SH-SY5Y (cell line): Measurements from ENCODE around the gene CLRN3.

Experiments used
- GATA2 ChIP-seq: IDR thresholded peaks from 2 replicates; pipeline ENCODE4 v1.6.1; 2011; ENCODE audit warnings: mild to moderate bottlenecking, low read depth, low read length
- GATA3 ChIP-seq: IDR thresholded peaks from 2 replicates; pipeline ENCODE4 v1.6.1; 2011; ENCODE audit warnings: low read depth, mild to moderate bottlenecking, low read length, moderate library complexity

CLRN3 gene

DNA sequence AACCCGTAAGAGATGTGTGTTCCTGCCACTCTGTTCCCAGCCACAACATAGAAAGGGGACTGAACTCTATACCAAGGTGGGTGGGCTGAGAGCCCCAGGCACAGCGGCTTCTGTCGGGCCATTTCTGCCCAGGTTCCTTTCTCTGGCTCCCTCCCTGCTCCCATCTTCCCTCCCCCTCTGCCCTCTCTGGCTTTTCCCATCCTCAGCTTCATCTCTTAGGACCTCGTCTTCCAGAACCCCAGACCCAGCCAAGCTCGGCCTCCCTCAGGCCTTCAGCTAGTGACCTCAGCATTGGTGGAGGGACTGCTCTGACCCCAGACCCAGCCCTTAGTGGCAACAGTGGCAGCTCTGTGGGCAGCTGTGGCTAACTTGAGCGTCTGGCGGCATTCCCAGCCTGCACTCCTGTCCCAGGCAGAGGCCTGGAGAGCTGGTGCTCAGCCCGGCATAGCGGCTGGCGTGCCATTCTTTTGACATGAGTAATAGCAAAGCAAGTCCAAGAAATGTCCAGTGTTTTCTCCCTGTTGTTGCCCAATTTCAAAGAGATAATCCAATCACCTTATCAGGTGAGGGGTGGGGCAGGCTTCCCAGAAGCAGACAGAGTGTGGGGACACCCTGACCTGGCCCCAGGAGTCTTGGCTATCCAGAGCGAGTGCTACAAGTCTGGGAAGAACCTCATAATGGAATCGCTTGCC is 30.1 kb upstream of the CLRN3 start:
- TF ChIP-seq GATA3 (no peak), GATA2 (no peak)

- TF ChIP-seq GATA3 (no peak), GATA2 (no peak)
These were observed 29.5 kb upstream of the CLRN3 start for GRCh38 chr10:127922206-127922605.

DNA sequence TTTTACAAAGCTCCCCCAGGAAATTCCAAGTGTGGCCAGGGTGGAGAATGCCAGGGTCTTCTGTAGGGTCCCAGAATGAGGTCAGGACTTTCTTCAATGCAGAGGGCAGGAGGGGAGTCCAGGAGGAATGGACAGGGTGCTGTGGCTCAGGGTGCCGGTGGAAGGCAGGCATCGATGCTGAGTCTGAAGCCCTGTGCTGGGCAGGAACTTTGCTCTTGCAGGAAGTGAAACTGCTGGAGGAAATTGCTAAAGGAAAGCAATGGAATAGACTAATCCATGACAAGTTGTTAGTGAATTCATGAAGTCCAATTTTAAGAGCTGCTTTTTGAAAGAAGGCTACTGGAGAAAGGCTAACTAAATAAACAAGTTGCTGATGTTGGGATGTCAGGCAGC is 29.0 kb upstream of the CLRN3 start:
- TF ChIP-seq GATA3 = no peak

DNA sequence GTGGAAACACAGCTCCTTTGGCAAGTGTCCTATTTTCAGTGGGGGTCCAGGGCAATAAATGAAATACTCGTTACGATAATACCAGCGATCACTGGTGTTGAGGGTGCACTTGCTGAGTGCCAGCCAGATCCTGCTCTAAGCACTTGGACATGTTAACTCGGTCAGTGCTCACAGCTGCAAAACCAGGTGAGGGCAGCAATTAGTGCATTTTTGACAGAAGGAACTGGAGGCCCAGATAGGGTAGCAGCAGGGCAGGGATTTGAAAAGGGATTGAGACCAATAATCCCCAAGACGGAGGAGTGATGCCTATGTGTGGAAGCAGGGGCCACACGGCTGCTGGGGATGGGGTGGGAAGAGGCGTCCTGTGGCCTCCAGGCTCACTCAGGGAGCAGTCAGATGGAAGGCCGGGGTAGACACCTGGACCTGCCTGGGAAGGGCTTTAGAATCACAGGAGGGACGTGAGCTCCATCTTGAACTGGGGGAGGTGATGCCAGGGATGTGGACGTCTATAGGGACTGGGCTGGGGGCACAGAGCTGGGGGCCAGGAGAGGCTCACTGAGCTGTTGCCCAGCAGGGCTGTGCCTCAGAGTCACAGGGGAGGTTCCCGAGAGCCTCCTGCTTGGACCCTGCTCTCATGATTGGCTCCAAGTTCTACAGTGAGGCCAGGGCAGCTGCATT is 28.5 kb upstream of the CLRN3 start:
- TF ChIP-seq GATA2 = no peak
- no peak for TF ChIP-seq GATA3

DNA sequence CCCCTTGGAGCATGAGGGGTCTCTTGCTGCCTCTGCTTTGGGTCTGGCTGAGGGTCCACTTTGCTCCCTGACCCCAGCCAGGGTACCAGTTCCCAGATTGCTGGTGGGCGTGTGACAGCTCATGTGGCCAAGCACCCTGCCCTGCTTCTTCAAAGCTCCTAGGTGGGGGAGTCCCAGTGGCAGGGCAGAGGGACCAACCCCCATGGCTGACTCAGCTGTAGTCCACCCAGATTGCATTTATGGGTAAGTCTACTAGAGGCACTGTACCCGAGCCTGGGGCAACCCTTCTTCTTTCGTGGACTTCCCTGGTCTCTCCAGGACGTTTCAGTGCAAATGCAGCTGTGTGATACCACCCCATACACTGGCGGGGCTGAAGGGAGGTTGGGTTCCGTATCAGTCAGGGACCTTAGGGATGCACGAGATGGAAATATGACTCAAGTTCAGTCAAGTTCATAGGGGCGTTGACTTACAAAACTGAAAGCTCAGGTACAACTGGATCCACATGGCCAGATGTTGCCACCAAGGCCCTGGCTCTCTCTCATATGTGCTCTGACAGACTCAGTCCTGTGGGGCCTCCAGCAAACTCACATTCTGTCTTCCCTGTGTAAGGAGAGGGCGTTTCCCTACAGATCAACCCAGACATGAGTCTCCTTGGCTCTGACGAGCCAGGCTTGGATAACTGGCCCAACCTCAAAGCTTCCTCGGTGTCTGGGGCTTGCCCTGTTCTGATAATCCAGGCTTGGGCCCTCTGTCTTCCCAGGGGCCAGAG is 27.7 kb upstream of the CLRN3 start:
- no peak for TF ChIP-seq GATA2
- TF ChIP-seq GATA3 = no peak

DNA sequence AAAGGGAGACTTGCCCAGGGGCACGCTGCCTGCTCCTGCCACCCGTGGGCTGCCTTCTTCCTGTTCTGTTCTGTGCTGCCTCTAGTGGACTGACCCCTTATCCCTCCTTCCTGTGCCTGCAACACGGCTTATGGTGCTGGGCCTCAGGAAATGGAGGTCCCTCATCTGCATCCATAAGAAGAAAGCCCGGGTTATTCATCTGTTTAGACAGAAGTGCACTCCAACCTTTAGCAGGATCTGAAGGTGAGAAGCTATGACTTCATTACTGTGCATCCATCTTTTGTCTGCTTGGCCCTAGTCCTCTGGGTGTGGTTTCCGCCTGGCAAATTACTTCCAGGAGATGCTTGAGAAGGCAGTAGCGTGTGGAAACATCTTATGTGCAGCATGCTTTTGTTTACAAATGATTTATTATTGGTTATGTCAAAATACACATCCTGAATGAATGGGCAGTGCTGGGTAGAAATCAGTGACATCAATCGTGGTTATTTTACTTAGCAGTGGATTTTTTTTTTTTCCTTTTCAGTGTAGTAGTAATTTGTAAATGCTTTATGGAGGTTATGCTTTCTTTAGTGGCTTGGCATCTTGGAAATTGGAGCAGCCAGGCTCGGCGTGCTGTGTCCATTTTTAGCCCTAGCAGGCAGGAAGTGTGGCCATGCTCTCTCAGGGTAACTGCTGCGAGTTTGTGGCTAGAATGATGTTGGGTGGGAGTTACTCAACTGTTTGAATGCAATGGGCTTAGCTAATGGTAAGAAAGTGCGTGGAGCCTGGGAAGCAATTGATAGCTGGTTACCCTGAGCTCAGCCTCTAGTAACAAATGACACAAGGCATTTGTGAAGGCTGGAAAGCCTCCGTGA is 26.9 kb upstream of the CLRN3 start:
- TF ChIP-seq GATA2 (no peak), GATA3 (no peak)

DNA sequence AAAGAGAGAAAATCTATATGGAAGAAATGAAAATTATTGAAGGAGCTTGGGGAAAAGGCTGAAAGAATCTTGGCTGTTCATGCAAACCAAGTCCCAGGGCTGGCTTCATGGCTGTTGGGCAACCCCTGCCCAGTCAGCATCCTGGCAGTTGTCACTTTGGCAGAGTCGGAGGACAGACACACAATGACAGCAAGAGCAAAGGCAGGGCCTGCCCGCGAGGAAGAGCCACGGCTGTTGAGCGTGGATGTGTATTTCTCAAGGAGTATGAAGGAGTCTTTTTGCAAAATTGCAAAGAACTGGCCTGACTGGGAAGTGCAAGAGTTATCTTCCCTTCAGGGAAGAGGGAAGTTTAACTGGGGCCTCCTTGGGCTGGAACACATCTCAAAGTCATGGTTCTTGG is 25.8 kb upstream of the CLRN3 start:
- TF ChIP-seq GATA2 (no peak), GATA3 (no peak)

DNA sequence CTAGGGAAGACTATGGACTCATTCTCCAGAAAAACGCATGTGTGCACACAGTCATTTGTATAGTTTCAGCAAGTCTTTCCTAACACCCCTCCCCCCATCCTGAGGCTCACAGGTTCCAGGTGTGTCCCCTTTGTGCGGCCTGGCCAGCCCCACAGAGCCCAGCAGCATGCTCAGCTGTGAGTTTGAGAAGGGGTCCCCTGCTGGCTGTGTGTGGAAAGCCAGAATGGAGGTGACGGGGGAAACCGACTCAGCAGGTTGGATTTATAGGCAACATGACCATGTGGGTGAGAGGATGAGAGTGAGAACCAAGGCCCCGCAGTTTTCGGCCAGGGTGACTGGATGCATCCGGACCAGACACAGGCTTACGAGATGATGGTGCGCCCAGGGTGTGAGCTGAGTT is 24.1 kb upstream of the CLRN3 start:
- TF ChIP-seq GATA2 (no peak), GATA3 (no peak)

- no peak for TF ChIP-seq GATA2
- no peak for TF ChIP-seq GATA3
These were observed 22.6 kb upstream of the CLRN3 start for GRCh38 chr10:127915324-127915723.

DNA sequence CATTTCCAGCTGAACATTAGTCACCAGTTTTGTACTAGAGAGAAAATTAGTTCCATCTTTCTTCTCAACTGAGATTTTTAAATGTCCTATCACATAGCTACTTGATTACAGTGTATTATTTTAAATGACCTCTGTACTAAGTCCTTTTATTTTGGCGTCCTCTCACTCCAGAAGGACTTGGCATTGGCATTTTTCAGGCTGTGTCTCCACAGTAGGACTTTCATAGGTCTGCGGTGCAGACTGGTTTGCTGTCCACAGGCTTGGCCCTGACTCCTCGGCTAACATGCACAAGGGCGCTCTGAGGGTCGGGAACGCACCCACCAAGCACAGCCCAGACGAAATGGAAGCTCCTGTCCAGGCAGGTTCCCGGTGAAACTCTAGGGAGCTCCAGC is 20.6 kb upstream of the CLRN3 start:
- TF ChIP-seq GATA3 = no peak
- TF ChIP-seq GATA2 = no peak

DNA sequence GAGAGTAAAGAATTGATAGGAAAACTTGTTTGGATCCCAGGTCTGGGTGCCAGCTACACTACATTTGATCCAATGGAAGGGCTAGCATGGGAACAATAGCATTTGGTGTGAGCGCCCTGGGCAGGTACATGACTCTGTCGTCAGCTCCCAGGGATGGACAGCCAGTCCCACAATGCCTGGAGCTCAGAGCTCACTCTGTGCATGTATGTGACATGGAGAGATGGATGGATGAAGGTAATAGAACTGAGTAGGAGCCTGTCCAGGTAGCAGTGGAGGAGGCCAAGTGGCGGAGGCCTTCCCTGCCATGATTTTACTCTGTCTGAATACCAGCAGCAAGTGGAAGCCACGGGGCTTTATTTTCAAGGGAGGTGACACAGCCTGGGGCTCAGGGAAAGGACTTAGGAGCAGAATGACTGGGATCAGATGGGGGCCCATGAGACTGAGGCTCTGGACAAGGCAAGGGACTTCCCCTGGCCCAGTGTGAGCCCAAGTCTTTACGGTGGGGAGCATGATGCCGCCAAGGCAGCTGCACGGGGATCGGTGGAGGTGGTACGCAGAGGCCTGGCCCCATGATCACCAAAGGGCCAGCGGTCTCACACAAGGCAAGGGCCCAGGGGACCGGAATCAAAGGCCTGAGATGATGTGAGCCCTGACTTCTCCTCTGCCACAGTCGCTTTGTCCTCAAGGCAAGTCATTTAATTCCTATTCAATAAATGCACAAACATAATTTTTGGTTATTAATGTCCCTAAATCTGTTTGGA is 20.0 kb upstream of the CLRN3 start:
- TF ChIP-seq GATA2 (no peak), GATA3 (no peak)

GRCh38 chr10:127911867-127912257 is 19.1 kb upstream of the CLRN3 start:
- TF ChIP-seq GATA2 (no peak), GATA3 (no peak)

GRCh38 chr10:127911218-127911866 is 18.6 kb upstream of the CLRN3 start:
- TF ChIP-seq GATA3 (no peak), GATA2 (no peak)

DNA sequence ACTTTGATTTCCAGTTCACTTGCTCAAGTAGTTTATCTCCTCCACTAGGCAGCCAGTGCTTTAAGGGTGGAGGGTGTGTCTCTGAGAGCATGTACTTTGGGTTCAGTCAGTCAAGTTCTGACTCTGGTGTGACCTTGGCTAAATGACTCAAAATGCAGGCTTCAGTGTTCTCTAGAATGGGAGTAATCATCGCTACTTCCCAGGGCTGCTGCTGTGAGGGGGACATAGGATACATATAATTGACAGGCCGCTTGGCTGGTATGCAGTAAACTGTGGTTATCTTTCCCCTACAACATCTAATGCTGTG is 17.7 kb upstream of the CLRN3 start:
- no peak for TF ChIP-seq GATA2
- no peak for TF ChIP-seq GATA3
